GM21381 (cell line): ENCODE measurements around the gene SOX10.

ENCODE experiments used
- ATAC-seq: cut with Tn5 transposase; IDR thresholded peaks from one replicate; pipeline ENCODE4 v1.9.1; 2021; ENCODE audit warnings: mild to moderate bottlenecking, moderate library complexity; ENCODE audit not compliant: unreplicated experiment

The SOX10 gene

DNA sequence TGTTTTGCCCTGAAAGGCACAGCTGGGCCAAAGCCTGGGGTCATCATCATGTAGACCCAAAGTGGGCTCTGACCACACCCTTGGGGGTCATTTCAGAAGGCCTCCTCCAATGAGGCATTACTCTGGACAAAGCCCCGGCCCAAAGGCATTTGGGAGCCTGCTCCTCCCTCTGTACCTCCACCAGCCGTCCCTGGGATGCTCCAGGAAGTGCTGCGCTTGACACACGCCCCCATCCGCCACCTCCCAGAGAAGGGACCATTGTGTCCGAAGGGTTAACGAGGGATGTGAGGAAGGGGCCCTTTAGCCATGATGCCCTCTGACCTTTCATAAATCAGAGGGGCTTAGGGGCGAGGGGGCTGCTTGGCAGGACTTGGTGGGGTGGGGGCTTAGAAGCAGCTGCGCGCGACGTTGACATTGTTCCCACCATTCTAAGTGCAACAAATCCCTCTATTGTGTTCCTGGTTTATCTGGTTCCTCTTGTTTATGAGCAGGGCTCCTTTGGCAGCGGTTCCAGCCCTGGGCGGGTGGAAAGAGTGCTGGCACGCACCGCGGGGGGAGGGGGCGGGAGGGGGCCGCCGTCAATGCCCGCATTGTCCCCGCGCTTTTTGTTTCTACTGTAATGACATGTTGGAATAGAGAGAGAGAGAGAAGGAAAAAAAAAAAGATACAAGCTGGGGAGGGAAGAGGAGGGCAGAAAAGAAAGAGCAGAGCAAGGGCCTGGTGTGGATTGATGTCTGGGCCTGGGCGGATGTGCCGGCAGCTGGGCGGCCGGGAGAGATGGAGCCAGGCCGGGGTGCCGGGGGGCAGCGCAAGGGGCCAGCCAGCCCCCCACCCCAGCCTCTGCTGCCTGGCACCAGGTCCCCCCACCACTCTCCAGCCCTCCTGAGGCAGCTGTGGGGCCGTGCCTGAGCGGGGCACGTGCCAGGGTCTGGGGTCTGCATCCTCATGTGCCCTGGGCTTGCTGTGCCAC, 32.1 kb upstream of the SOX10 start:
- ATAC-seq = no peak

DNA sequence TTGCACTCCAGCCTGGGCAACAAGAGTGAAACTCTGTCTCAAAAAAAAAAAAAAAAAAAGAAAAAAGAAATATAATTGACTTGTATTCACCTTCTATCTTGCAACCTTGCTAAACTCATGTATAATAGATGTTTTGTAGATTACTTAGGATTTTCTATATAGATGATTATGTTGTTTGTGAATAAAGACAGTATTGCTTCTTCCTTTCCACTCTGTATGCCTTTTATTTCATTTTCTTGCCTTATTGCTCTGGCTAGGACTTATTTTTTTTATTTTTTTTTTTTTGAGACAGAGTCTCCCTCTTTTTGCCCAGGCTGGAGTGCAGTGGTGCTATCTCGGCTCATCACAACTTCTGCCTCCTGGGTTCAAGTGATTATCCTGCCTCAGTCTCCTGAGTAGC, 29.7 kb upstream of the SOX10 start:
- ATAC-seq = no peak

DNA sequence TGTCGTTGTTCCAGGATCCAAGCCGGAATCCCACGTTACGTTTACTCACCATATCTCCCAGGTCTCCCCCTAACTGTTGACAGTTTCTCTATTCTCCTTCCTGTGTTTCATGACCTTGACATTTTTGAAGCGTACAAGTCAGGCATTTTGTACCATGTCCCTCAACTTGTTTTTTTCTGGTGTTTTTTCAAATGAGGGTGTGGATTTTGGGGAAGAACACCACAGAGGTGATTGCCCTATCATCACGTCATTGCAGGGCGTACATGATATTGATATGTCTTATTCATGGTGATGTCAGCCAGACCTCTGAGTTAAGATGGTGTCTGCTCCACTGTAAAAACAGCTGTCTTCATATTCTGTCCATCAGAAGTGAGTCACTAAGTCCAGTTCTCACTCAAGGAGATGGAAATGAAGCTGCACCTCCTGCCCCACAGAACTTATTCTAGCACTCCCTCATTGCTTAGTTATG, 28.3 kb upstream of the SOX10 start:
- no peak for ATAC-seq

DNA sequence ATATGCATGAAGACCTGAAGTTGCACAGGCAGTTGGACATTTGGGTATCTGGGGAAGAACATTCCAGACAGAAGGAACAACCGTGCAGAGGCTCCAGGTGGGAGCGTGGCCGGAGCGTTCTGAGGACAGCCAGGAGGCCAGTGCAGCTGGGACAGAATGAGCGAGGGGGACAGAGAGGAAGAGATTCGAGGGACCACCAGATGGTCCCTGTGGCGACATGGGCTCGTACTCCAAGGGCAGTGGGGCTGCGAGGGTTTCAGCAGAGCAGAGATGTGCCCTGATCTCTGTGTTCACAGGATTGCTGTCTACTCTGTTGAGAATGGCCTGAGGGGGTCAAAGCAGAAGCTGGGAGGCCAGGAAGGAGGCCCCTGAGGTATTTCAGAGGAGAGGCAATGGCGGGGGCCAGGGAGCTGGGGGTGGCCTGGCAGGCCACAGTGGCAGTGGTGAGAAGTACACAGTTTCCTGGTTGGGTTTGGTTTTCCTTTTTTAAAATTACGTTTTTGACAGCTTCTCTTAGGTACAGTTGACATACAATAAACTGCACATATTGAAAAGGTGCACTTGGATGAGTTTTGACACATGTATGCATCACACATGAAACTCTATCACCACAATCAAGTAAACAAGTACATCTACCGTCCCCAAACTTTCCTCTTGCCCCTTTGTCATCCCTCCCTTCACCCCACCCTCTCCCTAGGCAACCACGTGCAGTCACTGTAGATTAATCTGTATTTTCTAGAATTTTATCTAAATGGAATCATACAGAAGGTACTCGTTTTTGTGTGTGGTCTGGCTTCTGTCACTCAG, 24.8 kb upstream of the SOX10 start:
- no peak for ATAC-seq

DNA sequence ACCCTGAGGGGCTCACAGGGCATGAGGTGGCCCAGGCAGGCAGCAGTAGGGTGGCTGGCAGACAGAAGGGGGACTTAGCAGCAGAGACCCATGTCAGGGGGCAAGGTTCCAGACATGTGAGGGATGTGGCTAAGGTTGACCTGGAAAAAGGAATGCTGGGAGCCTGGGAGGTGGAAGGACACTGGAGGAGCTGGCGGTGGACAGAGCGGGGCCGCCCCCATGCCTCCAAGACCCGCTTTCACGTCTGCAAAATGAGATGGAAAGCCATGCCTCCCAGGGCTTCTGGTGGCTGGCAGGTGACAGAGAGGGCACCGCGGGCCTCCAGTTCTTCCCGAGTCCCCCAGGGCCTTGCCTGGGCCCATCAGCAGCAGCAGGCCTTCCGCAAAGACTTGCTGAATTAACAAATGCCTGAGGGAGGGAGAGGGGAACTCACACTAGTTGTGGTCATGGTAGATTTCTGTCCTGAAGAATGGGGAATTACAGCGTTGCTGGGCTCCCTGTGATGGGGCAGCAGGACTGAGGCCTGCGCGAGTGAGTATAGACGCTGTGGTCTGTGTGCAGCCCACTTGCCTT, 23.1 kb upstream of the SOX10 start:
- no peak for ATAC-seq

DNA sequence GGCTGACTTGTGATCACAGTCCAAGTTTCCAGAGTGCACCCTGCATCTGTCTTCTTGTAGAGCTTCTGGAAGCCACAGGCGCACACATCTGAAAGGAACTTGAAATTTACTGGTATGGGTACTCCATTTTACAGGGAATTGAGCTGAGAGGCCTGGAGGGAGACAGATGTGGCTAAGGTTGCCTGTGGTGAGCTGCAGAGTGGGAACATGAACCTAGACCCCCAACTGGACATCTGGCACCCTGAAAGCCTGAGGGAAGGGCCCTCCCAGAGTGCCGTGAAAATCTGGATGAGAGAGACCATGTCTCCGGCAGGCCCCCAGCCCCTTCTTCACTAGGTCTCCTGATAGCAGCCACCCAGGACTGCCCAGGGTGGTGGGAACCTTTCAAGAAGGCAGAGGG, 22.6 kb upstream of the SOX10 start:
- no peak for ATAC-seq

DNA sequence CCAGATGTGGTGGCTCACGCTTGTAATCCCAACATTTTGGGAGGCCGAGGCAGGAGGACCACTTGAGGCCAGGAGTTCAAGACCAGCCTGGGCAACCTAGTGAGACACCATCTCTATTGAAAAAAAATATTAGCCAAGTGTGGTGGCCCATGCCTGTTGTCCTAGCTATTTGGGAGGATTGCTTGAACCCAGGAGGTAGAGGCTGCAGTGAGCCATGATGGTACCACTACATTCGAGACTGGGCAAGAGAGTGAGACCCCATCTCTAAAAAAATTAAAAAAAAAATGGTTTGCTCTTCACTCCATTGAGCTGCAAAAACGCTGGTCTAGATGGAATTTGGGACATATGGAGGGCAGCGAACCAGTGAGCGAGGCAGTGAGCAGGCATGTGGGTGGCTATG, 21.6 kb upstream of the SOX10 start:
- no peak for ATAC-seq

DNA sequence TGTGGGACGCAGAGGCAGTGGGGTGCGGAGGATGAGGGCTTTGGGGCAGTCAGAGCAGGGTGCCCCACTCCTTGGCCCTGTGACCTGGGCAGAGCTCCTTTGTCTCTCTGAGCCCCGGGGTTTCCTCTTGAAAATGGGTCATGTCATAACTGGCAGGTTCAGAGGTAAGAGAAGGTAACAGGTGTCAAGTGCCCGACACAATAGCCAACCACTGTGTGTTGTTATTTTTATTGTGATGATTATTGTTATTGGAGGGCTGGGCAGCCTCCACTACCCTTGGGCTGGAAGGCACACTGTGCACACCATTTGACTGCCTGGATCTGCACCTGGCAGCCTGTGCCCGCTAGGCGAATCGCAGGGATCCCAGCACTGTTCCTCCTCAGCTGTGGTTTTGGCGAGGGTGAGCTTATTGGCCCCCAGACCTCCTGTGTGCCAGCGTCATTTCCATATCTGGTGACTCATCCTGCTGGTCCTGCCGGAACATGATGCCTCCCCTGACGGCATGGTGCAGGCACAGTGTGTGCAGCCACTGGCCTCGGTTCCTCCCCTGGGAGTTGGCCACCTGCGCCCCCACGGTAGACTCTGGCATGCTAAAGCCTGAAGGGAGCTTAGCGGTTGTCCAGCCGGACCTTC, 15.4 kb upstream of the SOX10 start:
- no peak for ATAC-seq

DNA sequence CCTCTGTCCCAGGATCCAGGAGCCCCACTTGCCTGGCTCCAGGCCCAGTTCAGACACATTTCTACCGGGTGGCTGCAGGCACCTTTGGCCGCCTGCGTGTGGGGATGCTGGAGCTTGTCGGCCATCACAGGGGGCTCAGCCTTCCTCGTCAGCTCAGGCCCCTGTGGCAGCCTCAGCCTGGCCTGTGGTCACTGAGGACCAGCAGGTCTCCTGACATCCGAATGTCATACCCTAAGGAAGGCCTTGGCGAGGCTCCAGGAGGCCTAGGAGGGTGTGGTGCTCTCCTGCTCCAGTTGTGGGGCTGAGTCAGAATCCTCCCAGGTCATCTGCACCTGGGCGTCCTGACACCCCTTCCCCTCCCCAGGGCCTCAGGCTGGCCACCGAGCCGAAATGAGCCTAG, 14.9 kb upstream of the SOX10 start:
- ATAC-seq = no peak

DNA sequence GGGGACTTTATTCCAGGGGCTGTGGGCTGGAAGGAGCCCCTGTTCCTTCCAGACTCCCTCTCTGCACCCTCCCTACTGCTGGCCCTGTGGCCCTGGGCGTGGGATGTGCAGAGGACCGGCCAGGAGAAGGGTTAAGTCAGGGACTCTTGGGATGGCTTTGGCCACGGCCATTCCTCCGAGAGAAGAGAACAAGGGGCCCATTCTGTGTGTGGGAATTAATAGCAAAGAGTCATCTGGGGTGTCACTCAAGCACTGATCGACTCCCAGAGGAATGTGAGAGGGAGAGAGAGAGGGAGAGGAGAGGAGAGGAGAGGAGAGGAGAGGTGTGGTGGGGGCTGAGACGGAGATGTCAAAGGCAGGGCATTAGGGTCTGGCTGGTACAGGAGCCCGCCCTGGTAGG, 14.2 kb upstream of the SOX10 start:
- ATAC-seq = no peak

DNA sequence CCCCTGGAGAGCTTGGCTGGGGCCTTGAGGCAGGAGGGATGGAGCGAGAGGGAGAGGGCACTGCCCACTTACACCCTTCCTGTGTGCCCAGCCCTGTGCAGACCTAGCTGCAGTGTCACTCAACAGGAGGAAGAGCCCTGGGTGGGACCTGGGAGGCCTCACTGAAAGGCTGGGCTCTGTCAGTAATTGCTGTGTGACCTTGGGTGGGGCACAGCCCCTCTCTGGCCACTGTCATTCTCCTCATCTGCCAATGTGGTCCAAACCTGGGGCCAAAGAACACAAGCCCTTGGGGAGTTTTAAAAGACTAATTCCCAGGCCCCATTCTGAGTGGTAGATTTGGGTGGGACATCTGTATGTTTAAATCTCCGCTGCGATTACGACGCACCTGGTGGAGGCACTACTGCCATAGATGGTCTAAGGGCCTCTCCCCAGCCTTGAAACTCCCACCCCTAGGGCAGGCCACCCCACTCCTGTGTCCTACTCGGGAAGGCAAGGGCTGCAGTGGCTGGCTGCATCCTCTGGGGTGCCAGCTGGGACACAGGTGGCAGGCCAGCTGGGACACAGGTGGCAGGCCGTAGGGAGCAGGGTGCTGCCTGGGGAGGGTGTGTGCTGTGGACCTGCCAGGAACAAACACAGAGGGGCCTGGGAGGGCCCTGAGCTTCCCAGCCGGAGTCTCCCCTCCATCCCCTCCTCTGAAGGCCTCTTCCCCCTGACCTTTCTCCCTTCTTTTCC, 12.3 kb upstream of the SOX10 start:
- no peak for ATAC-seq

DNA sequence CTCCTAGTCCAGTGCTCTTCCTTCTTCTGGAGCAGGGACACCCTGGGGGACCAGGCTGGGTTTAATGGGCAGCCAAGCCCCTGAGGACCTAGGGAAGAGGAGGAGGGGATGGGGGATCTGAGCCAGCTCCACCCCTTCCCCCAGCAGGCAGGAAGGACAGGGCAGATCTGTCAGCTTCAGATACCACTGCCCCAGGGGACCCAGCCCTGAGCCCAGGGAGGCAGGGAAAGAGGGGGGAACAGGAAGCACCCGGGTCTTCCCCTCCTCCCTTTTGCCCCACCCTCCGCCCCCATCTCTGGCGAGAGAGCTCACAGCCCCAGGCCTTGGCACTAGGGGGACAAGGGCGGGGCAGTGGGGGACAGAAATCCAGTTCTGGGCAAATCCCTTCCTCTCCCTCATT, 11.7 kb upstream of the SOX10 start:
- ATAC-seq = no peak

DNA sequence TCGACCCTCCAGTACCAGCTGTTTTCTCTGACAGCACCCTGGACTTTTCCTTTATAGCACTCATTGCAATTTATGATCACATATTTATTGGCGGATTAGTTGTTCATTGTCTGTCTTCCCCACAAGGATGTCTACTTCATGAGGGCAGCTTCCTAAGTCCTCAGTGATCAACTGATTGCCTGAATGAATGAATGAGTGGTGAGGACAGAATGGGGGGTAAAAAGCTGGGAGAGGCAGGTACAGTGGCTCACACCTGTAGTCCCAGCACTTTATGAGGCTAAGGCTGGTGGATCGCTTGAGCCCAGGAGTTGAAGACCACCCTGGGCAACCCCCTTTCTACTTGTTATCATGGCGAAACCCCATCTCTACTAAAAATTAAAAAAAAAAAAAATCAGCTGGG, 11.1 kb upstream of the SOX10 start:
- ATAC-seq = no peak

DNA sequence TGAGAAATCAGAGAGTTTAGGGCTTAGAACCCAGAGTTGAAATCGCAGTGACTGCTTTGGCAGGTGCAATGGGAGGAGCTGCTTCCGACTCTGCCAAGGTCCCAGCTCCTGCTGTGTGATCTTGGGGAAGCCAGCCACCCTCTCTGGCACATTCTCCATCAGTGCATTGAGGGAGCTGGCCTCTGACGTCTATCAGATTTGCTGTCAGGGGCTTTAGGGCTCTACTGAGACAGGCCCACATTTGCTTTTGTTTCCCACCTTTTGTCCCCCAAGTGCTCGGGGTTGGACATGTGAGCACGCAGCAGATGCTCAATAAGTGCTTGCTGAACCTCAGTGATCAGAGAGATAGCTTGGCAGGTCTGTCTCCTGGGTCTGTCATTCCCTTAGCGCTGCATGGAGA, 10.6 kb upstream of the SOX10 start:
- no peak for ATAC-seq

DNA sequence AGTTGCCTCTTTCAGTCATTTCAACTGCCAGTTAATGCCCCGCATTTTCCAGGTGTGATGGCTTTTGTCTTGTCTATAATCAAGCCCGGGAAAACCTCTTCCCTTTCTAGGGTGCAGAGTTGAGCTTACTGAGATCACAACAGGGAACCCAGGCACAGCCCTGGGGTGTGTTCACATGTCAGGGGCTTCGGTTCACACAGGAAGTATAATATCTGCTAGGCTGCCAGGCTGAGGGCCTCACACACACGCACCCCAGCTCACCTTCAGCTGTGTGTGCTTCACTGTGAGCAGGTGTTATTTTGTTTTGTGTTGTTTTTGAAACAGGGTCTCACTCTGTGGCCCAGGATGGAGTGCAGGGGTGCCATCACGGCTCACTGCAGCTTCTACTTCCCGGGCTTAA, 9.7 kb upstream of the SOX10 start:
- no peak for ATAC-seq

DNA sequence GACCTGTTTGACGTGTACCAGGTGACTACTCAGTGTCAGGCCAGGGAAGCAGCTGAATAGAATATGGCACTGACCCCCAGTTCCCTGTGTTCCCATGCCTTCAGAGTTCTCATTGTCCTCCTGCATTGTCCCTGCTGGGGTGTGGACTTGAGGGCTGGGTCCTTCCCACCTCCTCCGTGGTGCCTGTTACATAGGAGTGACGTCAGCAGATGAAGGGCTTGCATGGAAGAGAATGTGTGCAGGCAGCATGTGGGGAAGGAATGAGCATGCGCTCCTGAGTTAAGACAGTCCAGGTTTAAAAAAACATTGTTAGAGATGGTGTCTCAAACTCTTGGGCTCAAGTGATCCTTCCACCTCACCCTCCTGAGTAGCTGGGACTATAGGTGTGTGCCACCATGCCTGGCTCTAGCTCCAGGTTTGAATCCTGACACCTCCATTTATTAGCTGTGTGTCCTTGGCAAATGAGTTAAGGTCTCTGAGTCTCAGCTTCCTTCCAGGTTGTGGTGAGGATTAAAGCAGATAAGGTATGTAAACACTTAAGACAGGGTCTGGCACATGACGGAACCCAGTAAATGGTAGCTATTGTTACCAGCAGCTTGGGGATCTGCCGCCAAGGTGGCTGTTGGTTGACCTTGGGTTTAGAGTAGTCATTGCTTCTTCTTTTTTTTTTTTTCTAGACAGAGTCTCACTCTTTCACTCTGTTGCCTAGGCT, 7.5 kb upstream of the SOX10 start:
- ATAC-seq = no peak

DNA sequence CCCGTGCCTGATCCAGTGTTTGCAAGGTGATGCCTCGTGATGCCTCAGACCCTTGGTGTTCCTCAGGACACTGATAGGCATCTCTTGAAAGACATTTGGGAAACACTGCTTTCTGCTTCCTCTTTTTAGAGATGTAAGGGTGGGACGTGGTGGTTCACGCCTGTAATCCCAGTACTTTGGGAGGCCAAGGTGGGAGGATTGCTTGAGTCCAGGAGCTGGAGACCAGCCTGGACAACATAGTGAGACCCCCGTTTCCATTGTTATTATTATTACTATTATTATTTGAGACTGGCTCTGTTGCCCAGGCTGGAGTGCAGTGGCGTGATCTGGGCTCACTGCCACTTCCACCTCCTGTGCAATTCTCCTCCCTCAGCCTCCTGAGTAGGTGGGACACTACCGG, 6.5 kb upstream of the SOX10 start:
- ATAC-seq = no peak

DNA sequence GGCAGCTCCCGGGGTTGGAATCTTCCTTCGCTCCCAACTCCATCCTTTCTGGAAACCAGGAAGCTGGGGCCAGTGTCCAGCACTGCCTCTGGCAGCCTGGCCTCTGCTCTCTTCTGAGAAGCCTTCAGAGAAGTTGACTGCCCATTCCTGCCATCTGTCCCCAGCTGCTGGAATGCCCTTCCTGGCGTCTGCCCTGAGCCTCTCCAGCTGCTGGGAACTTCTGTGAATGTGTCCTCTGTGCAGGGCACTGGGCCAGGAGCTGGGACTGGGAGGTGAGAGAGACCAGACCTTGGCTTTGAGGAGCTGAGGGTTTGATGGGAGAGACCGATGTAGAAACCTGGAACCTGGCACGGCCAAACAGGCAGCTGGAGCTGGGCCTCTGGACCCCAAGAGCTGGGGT, 5.9 kb upstream of the SOX10 start:
- ATAC-seq = no peak

DNA sequence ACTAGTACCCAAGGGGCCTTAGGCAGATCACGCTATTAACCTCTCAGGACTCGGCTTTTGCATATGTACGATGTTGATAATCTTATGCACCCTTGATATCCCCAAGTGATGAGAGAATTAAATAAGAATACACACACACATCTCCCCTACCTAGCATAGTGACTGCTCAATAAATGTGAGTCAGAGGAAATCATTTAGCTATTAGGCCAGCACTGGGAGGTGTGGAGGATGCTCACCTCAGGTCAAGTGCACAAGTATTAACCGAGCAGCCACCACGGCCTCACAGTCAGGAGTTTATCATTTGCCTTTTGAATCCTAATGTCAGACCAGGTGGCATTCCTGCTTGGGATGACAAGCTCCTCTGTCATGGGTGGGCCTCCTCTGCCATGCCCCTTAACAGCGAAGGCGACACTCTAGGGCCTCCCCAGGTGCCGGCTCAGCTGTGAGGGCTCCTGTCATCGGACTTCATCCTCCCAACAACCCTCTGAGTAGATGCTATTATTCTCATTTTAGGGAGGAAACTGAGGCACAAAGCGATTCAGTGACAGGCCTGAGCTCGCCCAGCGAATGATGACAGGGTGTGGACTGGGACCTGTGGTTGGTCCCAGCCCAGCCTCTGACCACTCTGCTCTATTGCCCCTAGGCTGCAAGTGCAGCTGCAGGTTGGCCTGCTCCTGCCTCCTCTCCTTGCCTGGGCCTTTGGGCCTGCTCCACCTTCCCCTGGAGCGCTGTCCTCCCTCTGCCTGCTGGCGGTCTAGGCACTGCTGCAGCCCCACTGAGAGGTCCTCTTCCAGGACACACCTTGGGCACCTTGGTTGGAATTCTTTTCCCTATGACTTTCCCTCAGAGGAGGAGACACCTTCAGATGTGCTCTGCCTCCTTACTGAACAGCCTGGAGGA, 5.0 kb upstream of the SOX10 start:
- ATAC-seq = no peak
